GM18511 (cell line): Measurements from ENCODE around the gene PBX1.

ENCODE experiments used
- ATAC-seq: cut with Tn5 transposase; IDR thresholded peaks from one replicate; pipeline ENCODE4 v1.9.1; 2021; ENCODE audit warnings: mild to moderate bottlenecking, moderate library complexity; ENCODE audit not compliant: unreplicated experiment

PBX1 gene

DNA sequence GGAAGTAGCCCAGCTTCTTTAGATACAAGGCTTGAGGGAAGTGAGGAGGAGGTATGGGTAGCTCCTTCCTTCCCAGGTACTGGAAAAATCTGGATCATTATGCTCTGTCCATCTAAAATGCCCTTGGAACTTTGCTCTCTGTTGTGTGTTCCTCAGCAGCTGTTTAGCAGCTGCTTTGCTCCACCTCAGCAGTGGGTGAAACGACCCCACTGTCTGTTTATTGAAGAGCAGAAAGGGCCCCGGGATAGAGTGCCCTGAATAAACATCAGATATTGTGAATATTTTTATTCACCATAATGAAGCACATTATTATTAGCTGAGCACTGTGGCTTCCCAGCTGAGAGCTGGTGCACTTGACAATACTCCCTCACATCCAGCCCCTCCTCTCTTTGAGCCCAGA lies 237.9 kb downstream of the PBX1 start:
- no peak for ATAC-seq

DNA sequence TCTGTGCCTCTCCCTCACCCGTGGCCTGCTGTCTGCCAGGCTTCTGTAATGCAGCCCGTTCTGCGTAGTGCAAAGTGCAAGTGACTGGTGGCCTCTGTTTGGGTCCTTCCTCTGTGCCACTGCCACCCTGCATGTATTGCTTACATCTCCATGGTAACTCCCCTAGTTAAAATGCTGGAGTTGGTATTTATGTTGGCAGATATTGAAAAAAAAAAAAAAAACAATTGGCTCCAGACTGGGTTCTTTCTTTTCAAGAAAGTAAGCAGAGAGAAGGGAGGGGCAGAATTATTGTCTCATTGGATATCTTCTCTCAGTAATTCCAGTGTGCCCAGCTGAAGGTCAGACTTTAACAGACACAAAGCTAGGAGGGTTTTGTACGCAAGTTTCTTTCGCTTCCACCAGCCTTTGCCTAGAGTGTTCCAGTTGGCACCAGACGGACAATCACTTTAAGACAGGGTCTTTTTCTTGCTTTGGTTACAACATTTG lies 242.3 kb downstream of the PBX1 start:
- ATAC-seq, result no peak

- no peak for ATAC-seq
Observed at GRCh38 chr1:164801791-164802502, 243.0 kb downstream of the PBX1 start.

DNA sequence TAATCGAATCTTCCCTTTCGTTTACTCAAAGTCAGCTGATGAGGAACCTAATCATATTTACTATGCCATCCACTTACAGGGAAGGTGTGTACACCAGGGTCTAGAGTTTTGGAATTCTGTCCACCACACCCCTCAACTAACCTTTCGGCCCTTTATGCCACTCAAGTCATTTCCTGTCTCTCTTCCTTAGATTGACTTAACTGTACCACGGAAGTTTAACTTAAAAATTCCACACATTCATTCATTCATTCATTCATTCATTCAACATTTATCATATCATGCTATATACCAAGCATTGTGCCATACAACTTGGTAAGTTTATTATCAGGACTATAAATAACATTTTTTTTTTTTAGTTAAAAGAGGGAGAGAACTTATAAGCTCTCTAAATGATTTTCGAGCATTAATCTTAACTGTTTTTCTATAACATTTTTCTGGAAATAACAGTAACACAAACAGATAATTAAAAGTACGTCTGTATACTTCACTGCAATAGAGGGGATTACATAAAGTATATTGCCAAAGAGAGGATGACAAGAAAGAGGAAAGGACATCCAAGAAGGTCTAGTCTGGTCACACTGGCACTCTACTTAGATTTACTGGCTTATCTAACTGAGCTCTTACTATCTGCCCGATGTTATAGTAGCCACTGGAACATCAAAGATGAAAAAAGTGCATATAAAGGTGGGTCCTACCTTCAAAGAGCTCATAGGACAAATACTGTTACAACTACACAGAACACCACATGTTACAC lies 243.7 kb downstream of the PBX1 start:
- ATAC-seq, result no peak

GRCh38 chr1:164803366-164803765 lies 244.4 kb downstream of the PBX1 start:
- ATAC-seq, result peak; percentile 57

GRCh38 chr1:164804366-164804765 lies 245.4 kb downstream of the PBX1 start:
- no peak for ATAC-seq

GRCh38 chr1:164805399-164805798 lies 246.4 kb downstream of the PBX1 start:
- no peak for ATAC-seq

- ATAC-seq, result no peak
Observed at GRCh38 chr1:164806531-164806930, 247.5 kb downstream of the PBX1 start.

DNA sequence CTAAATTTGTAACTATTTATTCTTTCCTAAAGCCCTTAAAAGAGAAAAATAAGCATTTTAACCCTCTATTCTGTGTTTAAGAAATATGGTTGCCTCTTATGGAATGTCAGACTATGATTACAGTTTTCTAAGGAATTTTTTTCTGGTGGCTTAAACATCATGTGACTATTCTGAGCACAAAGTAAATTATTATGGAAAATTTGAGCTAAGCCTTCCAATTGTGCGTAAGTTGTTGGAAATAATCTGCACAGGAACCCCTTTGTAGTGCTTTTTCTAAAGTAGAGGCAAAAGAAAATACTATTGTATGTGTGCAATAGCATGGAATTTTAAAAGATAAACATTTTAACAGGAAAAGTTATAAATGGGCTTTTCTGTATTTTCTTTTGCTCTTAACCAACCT lies 254.8 kb downstream of the PBX1 start:
- ATAC-seq, result no peak

DNA sequence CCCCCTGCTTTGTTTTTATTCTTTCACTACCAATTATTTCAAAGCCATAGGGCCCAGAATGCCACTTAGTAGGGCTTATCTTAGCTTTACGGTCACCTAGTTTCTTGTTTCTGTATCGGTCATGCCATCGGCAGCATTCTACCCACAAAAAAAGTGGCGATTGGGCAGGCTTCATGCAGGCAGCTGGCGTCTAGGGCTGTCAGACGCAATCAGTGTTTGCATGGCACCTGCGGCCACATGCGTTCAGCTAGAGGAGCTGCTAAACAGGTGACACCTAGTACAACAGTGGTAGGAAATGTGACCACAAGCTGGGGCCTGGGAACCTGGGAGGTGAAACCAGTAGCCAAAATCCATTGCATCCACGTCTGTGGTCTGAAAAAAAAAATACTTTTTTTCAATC lies 262.7 kb downstream of the PBX1 start:
- ATAC-seq, result no peak

DNA sequence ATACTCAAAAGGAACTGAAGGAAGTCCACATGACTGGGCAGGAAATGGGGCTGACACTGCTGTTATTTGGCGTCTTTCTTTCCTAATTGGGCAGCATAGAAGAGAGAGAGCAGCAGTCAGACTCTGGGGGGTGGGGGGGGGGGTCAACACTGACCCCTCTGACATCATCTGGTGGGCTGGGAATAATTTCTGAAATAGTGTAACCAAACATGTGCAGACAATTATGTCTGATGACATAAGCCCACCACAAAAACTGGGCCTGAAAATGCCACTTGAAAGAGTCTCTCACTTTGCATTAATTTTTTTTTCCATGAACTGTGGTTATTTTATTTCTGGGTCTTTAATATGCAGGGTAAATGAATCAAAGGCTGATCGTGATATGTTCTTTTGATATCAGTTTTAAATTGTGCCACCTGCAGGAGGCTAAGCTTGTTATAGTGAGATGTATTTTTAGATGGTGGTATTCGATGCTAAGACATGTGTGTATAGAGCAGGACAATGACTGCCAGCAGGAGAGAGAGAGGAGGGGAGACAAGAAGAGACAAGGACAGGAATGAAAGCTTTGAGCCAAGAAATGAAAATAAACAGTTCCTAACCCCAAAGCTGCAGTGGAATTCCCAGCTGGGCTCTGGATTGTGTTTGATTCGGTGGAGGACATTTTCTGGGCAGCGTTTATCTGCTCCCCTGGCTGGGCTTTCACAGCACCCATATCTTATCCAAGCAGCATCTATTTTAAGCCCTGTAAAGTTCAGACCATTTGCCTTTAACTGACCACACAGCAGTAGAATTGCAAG lies 264.7 kb downstream of the PBX1 start:
- no peak for ATAC-seq

- ATAC-seq, result no peak
Observed at GRCh38 chr1:164824542-164824941, 265.6 kb downstream of the PBX1 start.

DNA sequence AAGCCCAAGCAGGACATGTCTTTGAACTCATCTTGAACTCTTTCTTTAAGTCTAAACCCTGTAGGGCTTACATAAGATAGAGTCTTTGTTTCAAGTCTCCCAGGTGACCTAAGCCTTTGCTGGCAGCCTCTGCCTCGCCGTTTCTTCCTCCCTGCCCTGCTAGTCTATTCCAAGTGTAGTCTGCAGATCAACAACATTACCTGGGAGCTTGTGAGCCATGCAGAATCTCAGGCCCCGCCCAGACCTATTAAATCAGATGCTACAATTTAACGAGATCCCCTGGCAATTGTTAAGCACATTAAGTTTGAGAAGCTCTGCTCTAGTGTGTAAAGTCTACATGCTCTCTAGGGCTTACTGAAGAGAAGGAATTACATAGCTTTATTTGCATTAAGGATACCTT lies 271.6 kb downstream of the PBX1 start:
- ATAC-seq, result no peak

- ATAC-seq, result no peak
Observed at GRCh38 chr1:164834641-164835040, 275.7 kb downstream of the PBX1 start.

DNA sequence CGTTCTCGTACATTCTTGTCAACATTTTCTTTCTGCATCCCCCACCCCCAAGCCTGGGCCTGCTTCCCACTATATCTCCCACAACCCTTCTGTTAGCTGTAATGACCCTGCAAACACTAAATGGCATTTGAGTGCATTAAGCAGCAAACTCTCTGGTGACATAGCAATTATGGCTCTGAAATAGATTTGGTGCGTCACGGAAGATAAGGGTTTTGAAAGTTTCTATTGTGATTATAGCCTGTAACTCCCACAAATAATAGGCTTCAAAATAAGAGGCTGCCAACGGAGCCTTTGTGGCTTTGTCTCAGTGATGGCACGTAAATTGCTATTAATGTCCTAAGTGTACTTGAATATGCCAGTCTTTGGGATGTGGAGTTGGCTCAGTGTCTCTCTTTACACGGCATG lies 277.6 kb downstream of the PBX1 start:
- no peak for ATAC-seq

GRCh38 chr1:164838786-164839185 lies 279.8 kb downstream of the PBX1 start:
- ATAC-seq, result no peak

DNA sequence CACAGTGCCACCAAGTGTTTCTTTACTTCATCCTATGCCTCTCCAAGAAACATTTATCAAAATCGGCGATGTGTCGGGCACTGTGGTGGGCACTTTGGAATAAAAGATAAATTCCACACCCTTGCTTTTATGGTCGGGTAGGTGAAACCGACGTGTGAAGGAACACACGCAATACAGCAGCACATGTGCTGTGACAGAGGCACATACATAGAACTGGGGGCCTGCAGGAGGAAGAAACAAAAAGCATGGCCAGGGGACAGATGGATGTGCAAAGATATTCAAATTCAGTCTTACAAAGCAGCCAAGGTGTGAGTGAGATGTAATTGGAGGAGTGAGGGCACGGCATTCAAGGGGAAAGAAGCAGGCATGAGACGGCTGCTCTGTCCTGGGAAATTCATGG lies 282.0 kb downstream of the PBX1 start:
- ATAC-seq, result no peak

DNA sequence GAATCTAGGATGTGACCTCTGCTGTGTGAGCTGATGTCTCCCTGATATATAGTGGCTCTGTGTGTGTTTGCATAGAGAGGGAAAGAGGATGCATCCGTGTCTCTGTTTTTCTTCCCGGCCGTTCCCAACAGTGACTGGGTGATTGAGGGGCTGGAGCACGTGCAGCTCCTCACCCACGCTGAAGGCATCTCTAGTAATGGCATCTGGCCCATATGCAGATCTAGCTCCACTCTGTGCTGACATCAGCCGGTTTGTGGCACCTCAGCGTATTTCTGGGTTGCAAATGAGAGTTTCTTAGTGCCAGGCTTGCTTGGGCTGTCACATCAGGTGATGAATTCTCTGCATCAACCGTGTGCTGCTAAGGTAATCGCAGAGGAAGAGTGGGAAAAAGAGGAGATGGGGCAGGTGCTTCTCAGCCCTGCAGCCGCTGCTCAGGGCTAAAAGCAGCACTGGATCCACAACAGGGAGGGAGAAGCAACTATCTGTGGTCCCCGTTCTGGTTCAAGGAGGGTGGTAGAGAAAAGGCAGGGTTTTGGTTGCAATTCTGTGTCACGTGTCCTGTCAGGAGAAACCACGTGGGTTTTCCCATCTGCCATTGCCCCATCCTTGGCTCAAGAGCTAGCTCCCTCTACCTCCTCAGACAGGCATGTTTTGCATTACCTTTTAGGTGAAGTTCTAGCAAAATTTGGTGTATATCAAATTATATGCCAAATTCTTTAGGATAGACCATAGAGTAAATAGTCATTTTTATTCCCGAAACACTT lies 282.9 kb downstream of the PBX1 start:
- no peak for ATAC-seq

DNA sequence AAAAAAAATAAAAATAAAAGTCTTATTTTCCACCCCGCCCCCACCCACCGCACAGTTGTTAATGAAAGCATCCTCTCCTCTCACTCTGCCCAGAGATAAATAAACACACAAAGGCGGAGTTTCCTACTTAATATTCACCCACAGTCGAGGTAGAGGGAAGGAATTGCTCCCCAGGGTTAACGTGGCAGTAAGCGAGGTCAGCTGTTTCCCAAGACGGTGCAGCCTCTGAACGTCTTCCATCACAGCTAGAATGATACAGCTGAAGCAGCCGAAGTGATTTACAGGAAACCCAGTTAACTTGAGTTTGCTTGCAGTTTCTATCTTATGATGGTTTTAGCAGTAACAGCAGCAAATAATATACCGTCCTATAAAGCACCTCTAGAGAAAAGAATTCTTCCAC lies 283.9 kb downstream of the PBX1 start:
- ATAC-seq, result no peak

- ATAC-seq, result no peak
Observed at GRCh38 chr1:164843743-164844500, 284.9 kb downstream of the PBX1 start.
